CD4-positive, alpha-beta T cell treated with Interleukin-15 for 1 hour (primary cell): ENCODE measurements around the gene PBX1.

Experiments used
- DNase-seq: peaks from one replicate; pipeline ENCODE4 v3.0.0-alpha.2; 2020

PBX1 gene

GRCh38 chr1:164622068-164622845 is 63.3 kb downstream of the PBX1 start:
- no peak for DNase-seq

GRCh38 chr1:164623805-164624204 is 64.8 kb downstream of the PBX1 start:
- no peak for DNase-seq

- no peak for DNase-seq
These were observed 65.4 kb downstream of the PBX1 start for GRCh38 chr1:164624400-164624799.

GRCh38 chr1:164625004-164625617 is 66.1 kb downstream of the PBX1 start:
- no peak for DNase-seq

- no peak for DNase-seq
These were observed 69.8 kb downstream of the PBX1 start for GRCh38 chr1:164628772-164629171.

GRCh38 chr1:164629971-164630370 is 71.0 kb downstream of the PBX1 start:
- DNase-seq, result no peak

- DNase-seq, result no peak
These were observed 71.8 kb downstream of the PBX1 start for GRCh38 chr1:164630626-164631396.

- DNase-seq, result no peak
These were observed 72.8 kb downstream of the PBX1 start for GRCh38 chr1:164631751-164632150.

- no peak for DNase-seq
These were observed 75.0 kb downstream of the PBX1 start for GRCh38 chr1:164633997-164634396.

GRCh38 chr1:164635059-164635802 is 76.2 kb downstream of the PBX1 start:
- no peak for DNase-seq

GRCh38 chr1:164635803-164636731 is 77.1 kb downstream of the PBX1 start:
- no peak for DNase-seq

GRCh38 chr1:164636757-164637156 is 77.8 kb downstream of the PBX1 start:
- no peak for DNase-seq

- no peak for DNase-seq
These were observed 78.7 kb downstream of the PBX1 start for GRCh38 chr1:164637461-164638375.

GRCh38 chr1:164638492-164639202 is 79.7 kb downstream of the PBX1 start:
- DNase-seq, result no peak

- no peak for DNase-seq
These were observed 81.8 kb downstream of the PBX1 start for GRCh38 chr1:164640686-164641352.

- no peak for DNase-seq
These were observed 82.4 kb downstream of the PBX1 start for GRCh38 chr1:164641353-164641730.

- no peak for DNase-seq
These were observed 84.0 kb downstream of the PBX1 start for GRCh38 chr1:164643018-164643417.

GRCh38 chr1:164644268-164644667 is 85.3 kb downstream of the PBX1 start:
- no peak for DNase-seq

- DNase-seq, result no peak
These were observed 86.0 kb downstream of the PBX1 start for GRCh38 chr1:164644774-164645644.
